OCI-LY7 (cell line): Measurements from ENCODE around the gene JCHAIN. TPM values are rescaled to one million over a fixed set of nuclear protein-coding genes. Genes with fewer than 3 reads are reported as not detected.
"Not testable (repeated sequence)": the region's sequence is repeated elsewhere in the genome, so short reads cannot be mapped to it uniquely, and the experiment has no call there.

Experiments used
- BruUV-seq: library from RNA; stranded (reverse); fragments of 400-500 nt; replicated peaks from 2 replicates; lab custom pipeline; 2021; lab: Mats Ljungman, UMichigan
- CTCF ChIA-PET: fragments of 300-600 bp; sonication (Branson Sonifier 250); formaldehyde crosslinking; loops from one replicate; lab custom pipeline; 2022; ENCODE audit warnings: antibody characterized with exemption; ENCODE audit not compliant: unreplicated experiment; lab: Charles Lee
- POLR2A ChIA-PET: fragments of 300-600 bp; sonication (Branson Sonifier 250); formaldehyde crosslinking; loops from one replicate; lab custom pipeline; 2022; ENCODE audit warnings: antibody characterized with exemption; lab: Charles Lee
- DNase-seq: peaks from one replicate; pipeline ENCODE4 v3.0.0-alpha.2; 2015; ENCODE audit warnings: low spot score
- H2AFZ ChIP-seq: fragments of 200-600 bp; sonication (generic), shearing (Covaris generic); 2 replicates; pipeline ENCODE4 v1.6.1; 2014; ENCODE audit warnings: mild to moderate bottlenecking, antibody characterized with exemption, low read length, moderate library complexity
- H3K27ac ChIP-seq: fragments of 200-600 bp; sonication (generic); 2 replicates; pipeline ENCODE4 v1.5.1; 2014; ENCODE audit warnings: mixed run types, low read depth, mild to moderate bottlenecking, moderate library complexity, low read length, inconsistent platforms; ENCODE audit not compliant: poor library complexity, severe bottlenecking
- H3K36me3 ChIP-seq: fragments of 200-600 bp; sonication (generic); 2 replicates; pipeline ENCODE4 v1.6.1; 2014; ENCODE audit warnings: mild to moderate bottlenecking, antibody characterized with exemption, low read length, moderate library complexity, mixed read lengths; ENCODE audit not compliant: insufficient read depth
- H3K4me1 ChIP-seq: fragments of 200-600 bp; sonication (generic); 2 replicates; pipeline ENCODE4 v1.5.1; 2014; ENCODE audit warnings: mild to moderate bottlenecking, low read length; ENCODE audit not compliant: insufficient read depth, poor library complexity, severe bottlenecking
- H3K4me2 ChIP-seq: fragments of 200-600 bp; sonication (generic); 2 replicates; pipeline ENCODE4 v1.6.1; 2014; ENCODE audit warnings: mild to moderate bottlenecking, low read length
- H3K4me3 ChIP-seq: fragments of 200-600 bp; sonication (generic); 2 replicates; pipeline ENCODE4 v1.5.1; 2014; ENCODE audit warnings: mild to moderate bottlenecking, low read depth, low read length; ENCODE audit not compliant: poor library complexity, severe bottlenecking
- H3K79me2 ChIP-seq: fragments of 200-600 bp; sonication (generic); 2 replicates; pipeline ENCODE4 v1.6.1; 2016; ENCODE audit warnings: low read depth, mild to moderate bottlenecking, low read length, moderate library complexity, mixed read lengths; ENCODE audit not compliant: insufficient read depth
- H3K9me2 ChIP-seq: fragments of 200-600 bp; sonication (generic); 2 replicates; pipeline ENCODE4 v1.6.1; 2016; ENCODE audit warnings: mild to moderate bottlenecking, low read length, mixed read lengths; ENCODE audit not compliant: insufficient read depth
- H3K9me3 ChIP-seq: fragments of 200-600 bp; sonication (generic); 2 replicates; pipeline ENCODE4 v1.6.1; 2014; ENCODE audit warnings: mild to moderate bottlenecking, mixed run types, low read length, mixed read lengths
- H4K20me1 ChIP-seq: fragments of 200-600 bp; sonication (generic); 2 replicates; pipeline ENCODE4 v1.6.1; 2014; ENCODE audit warnings: mild to moderate bottlenecking, antibody characterized with exemption, low read length, moderate library complexity, mixed read lengths; ENCODE audit not compliant: insufficient read depth
- CTCF ChIP-seq: fragments of 200-600 bp; sonication (generic); conservative IDR thresholded peaks from 2 replicates; pipeline ENCODE4 v1.5.1; 2014; ENCODE audit warnings: mild to moderate bottlenecking, antibody characterized with exemption, low read length, moderate library complexity, mixed read lengths
- EZH2phosphoT487 ChIP-seq: fragments of 200-600 bp; sonication (generic); IDR thresholded peaks from 2 replicates; pipeline ENCODE4 v1.6.1; 2018; ENCODE audit warnings: low read depth, borderline replicate concordance, mild to moderate bottlenecking, mixed run types, antibody characterized with exemption, low read length, moderate library complexity, mixed read lengths
- intact Hi-C: fragments of 100-400 bp; cut with micrococcal nuclease; formaldehyde crosslinking; loops from one replicate; pipeline ENCODE4 v1.10.0; 2022; ENCODE audit not compliant: unreplicated experiment
- total RNA-seq, 2 experiments: library from RNA; depleted of rRNA in 1 of 2; stranded (reverse); fragments of >200 nt in 1 of 2; shearing (Covaris generic) in 1 of 2; gene quantifications; 2 replicates each; pipeline ENCODE4 v1.2.3, GENCODE V29; 2014 to 2022

Gene JCHAIN
- total RNA-seq, 2 experiments from 2014 or later = 1,492 to 1,542 TPM

- peaks cover 5% of the 10 kb centered on the region; the same call in 1 of the 2 replicates for H3K36me3 ChIP-seq
- DNase-seq = no peak
- no TSS peak for BruUV-seq
- intact Hi-C loops = no loop called here
- H4K20me1 ChIP-seq = no peaks in the 10 kb centered on the region
- POLR2A ChIA-PET = interaction anchor here (0.9 to 9.7 kb wide), 4 partner anchors 10 to 22 kb away, joined by 3 to 127 read pairs (median 4); partner anchors contain the start of gene UTP3
- H3K79me2 ChIP-seq = no peaks in the 10 kb centered on the region
- no peak overlapping the region for H3K27ac ChIP-seq
- no peak overlapping the region for H2AFZ ChIP-seq
- peaks cover 12% of the 10 kb centered on the region for H3K4me1 ChIP-seq
- TF ChIP-seq EZH2phosphoT487 (no peak), CTCF (no peak)
- no peaks in the 10 kb centered on the region for H3K9me2 ChIP-seq
- CTCF ChIA-PET = no interaction called here
- H3K4me3 ChIP-seq = no peak overlapping the region
- no peak overlapping the region for H3K4me2 ChIP-seq
- H3K9me3 ChIP-seq = no peaks in the 10 kb centered on the region
These were observed 34.4 kb upstream of the JCHAIN start for GRCh38 chr4:70700712-70701111.

DNA sequence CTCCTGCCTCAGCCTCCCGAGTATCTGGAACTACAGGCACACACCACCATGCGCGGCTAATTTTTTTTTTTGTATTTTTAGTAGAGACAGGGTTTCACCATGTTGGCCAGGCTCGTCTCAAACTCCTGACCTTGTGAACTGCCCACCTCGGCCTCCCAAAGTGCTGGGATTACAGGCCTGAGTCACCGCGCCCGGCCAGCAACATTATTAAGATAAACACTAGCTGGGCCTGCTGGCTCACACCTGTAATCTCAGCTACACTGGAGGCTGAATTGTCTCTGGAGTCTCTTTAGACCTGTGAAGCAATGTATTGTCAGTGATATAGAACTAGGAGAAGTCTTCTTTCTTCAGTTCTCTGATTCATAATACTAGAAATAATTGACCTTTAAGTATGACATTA lies 32.1 kb upstream of the JCHAIN start:
- H3K4me1 ChIP-seq, H3K27ac ChIP-seq, BruUV-seq, H3K9me3 ChIP-seq, H3K36me3 ChIP-seq, H3K4me3 ChIP-seq, H2AFZ ChIP-seq, CTCF ChIA-PET, H4K20me1 ChIP-seq, H3K79me2 ChIP-seq, H3K4me2 ChIP-seq, H3K9me2 ChIP-seq, DNase-seq, intact Hi-C loops: not testable (repeated sequence)
- POLR2A ChIA-PET = interaction anchor here (1.0 to 9.7 kb wide), 3 partner anchors 7 to 204 kb away, joined by 3 to 127 read pairs (median 3); partner anchors contain the start of genes MOB1B and UTP3

- CTCF ChIA-PET, H2AFZ ChIP-seq, intact Hi-C loops, DNase-seq, H3K9me3 ChIP-seq, H3K4me2 ChIP-seq, H3K9me2 ChIP-seq, H3K27ac ChIP-seq, BruUV-seq, H3K4me3 ChIP-seq: not testable (repeated sequence)
- POLR2A ChIA-PET = interaction anchor here (0.6 to 8.6 kb wide), 5 partner anchors 7 to 63 kb away, joined by 3 to 127 read pairs (median 5); partner anchors contain the start of gene JCHAIN
- Histone ChIP-seq H3K36me3 (peaks cover 43% of the 10 kb centered on the region), H4K20me1 (peaks cover 14% of the 10 kb centered on the region), H3K79me2 (peaks cover 43% of the 10 kb centered on the region), H3K4me1 (peaks cover 21% of the 10 kb centered on the region)
These were observed 28.3 kb upstream of the JCHAIN start for GRCh38 chr4:70694633-70695032.
